A673 (cell line): ENCODE measurements around the gene SCN4B. TPM values are rescaled to one million over a fixed set of nuclear protein-coding genes. Genes with fewer than 3 reads are reported as not detected.

Experiments
- BruUV-seq: library from RNA; stranded (reverse); fragments of 400-500 nt; replicated peaks from 2 replicates; lab custom pipeline; 2021; lab: Mats Ljungman, UMichigan
- CTCF ChIA-PET: fragments of 300-600 bp; sonication (Branson Sonifier 250); formaldehyde crosslinking; loops from one replicate; lab custom pipeline; 2022; ENCODE audit warnings: antibody characterized with exemption; lab: Charles Lee
- POLR2A ChIA-PET: fragments of 300-600 bp; sonication (Branson Sonifier 250); formaldehyde crosslinking; loops from one replicate; lab custom pipeline; 2022; ENCODE audit warnings: antibody characterized with exemption; ENCODE audit not compliant: low non-redundant PET; lab: Charles Lee
- DNase-seq: peaks from one replicate; pipeline ENCODE4 v3.0.0-alpha.2; 2015; ENCODE audit warnings: low spot score
- H3K27ac ChIP-seq: fragments of 200-600 bp; sonication (generic); 2 replicates; pipeline ENCODE4 v1.5.1; 2016; ENCODE audit warnings: mixed run types, low read depth, mild to moderate bottlenecking, mixed read lengths, antibody characterized with exemption, low read length; ENCODE audit not compliant: poor library complexity, severe bottlenecking
- H3K27me3 ChIP-seq: fragments of 200-600 bp; sonication (generic); replicated peaks from 2 replicates; pipeline ENCODE4 v1.6.1; 2017; ENCODE audit warnings: mixed run types, low read depth, mild to moderate bottlenecking, mixed read lengths, antibody characterized with exemption, low read length; ENCODE audit not compliant: insufficient read depth, poor library complexity
- H3K36me3 ChIP-seq: fragments of 200-600 bp; sonication (generic); 2 replicates; pipeline ENCODE4 v1.6.1; 2016; ENCODE audit warnings: mixed run types, mild to moderate bottlenecking, mixed read lengths, antibody characterized with exemption, low read length; ENCODE audit not compliant: insufficient read depth, poor library complexity, severe bottlenecking
- H3K4me1 ChIP-seq: fragments of 200-600 bp; sonication (generic); 2 replicates; pipeline ENCODE4 v1.6.1; 2017; ENCODE audit warnings: mixed run types, mild to moderate bottlenecking, mixed read lengths, antibody characterized with exemption, low read length; ENCODE audit not compliant: insufficient read depth, poor library complexity, severe bottlenecking
- H3K4me3 ChIP-seq: fragments of 200-600 bp; sonication (generic); 2 replicates; pipeline ENCODE4 v1.5.1; 2016; ENCODE audit warnings: low read depth, mixed run types, mild to moderate bottlenecking, mixed read lengths, low read length; ENCODE audit not compliant: poor library complexity, severe bottlenecking
- H3K9me3 ChIP-seq: fragments of 200-600 bp; sonication (generic); 2 replicates; pipeline ENCODE4 v1.6.1; 2016; ENCODE audit warnings: mixed run types, low read depth, mild to moderate bottlenecking, mixed read lengths, antibody characterized with exemption, low read length; ENCODE audit not compliant: poor library complexity, severe bottlenecking
- CTCF ChIP-seq: fragments of 300-800, 200-600 bp; sonication (generic); conservative IDR thresholded peaks from 2 replicates; pipeline ENCODE4 v1.5.1; 2017; ENCODE audit warnings: low read depth, mild to moderate bottlenecking, antibody characterized with exemption, low read length, moderate library complexity, mixed read lengths
- EZH2 ChIP-seq: fragments of 200-600 bp; sonication (generic); IDR thresholded peaks from 2 replicates; pipeline ENCODE4 v1.6.1; 2017; ENCODE audit warnings: borderline replicate concordance, low read depth, mild to moderate bottlenecking, mixed read lengths, antibody characterized with exemption, low read length; ENCODE audit not compliant: poor library complexity, severe bottlenecking
- intact Hi-C: fragments of 100-400 bp; cut with micrococcal nuclease; formaldehyde crosslinking; loops from one replicate; pipeline ENCODE4 v1.10.0; 2022; ENCODE audit not compliant: unreplicated experiment
- total RNA-seq: library from RNA; stranded (reverse); gene quantifications from 2 replicates; pipeline ENCODE4 v1.2.3, GENCODE V29; 2021

Gene SCN4B
- total RNA-seq, 1 experiment from 2014 or later: 1.8 TPM

GRCh38 chr11:118102721-118103261 is 49.8 kb downstream of the SCN4B start:
- no peak overlapping the region for H3K27ac ChIP-seq
- CTCF ChIA-PET: no interaction called here
- no TSS peak for BruUV-seq
- H3K4me1 ChIP-seq: no peaks in the 10 kb centered on the region
- H3K4me3 ChIP-seq: no peak overlapping the region
- peaks cover 22% of the 10 kb centered on the region for H3K27me3 ChIP-seq
- TF ChIP-seq EZH2: no peak
- no peak for TF ChIP-seq CTCF
- POLR2A ChIA-PET: no interaction called here
- intact Hi-C loops: no loop called here
- H3K9me3 ChIP-seq: no peaks in the 10 kb centered on the region
- no peaks in the 10 kb centered on the region for H3K36me3 ChIP-seq
- no peak for DNase-seq

GRCh38 chr11:118100691-118101232 is 51.9 kb downstream of the SCN4B start:
- H3K27me3 ChIP-seq: peaks cover 29% of the 10 kb centered on the region
- H3K27ac ChIP-seq: no peak overlapping the region
- BruUV-seq: no TSS peak
- no peak overlapping the region for H3K4me3 ChIP-seq
- POLR2A ChIA-PET: no interaction called here
- no peak for TF ChIP-seq EZH2
- TF ChIP-seq CTCF: no peak
- no peak for DNase-seq
- CTCF ChIA-PET: interaction anchor here (1.2 kb wide), 1 partner anchor 98 kb away, joined by 3 read pairs; no protein-coding TSS in a partner anchor
- H3K36me3 ChIP-seq: no peaks in the 10 kb centered on the region
- intact Hi-C loops: no loop called here
- H3K4me1 ChIP-seq: no peaks in the 10 kb centered on the region
- H3K9me3 ChIP-seq: no peaks in the 10 kb centered on the region

- POLR2A ChIA-PET: no interaction called here
Observed at GRCh38 chr11:118099838-118100556, 52.6 kb downstream of the SCN4B start.

More at GRCh38 chr11:118099838-118100556, 52.6 kb downstream of the SCN4B start:
- no TSS peak for BruUV-seq
- Histone ChIP-seq H3K9me3 (no peaks in the 10 kb centered on the region), H3K4me3 (no peak overlapping the region), H3K27me3 (peaks cover 37% of the 10 kb centered on the region), H3K27ac (no peak overlapping the region), H3K4me1 (no peaks in the 10 kb centered on the region), H3K36me3 (no peaks in the 10 kb centered on the region)
- CTCF ChIA-PET: interaction anchor here (1.2 kb wide), 1 partner anchor 99 kb away, joined by 3 read pairs; no protein-coding TSS in a partner anchor
- DNase-seq: no peak
- no peak for TF ChIP-seq EZH2
- no peak for TF ChIP-seq CTCF
- intact Hi-C loops: no loop called here
